ENCODE results near the gene IP6K3. TPM values are rescaled to one million over a fixed set of nuclear protein-coding genes. Genes with fewer than 3 reads are reported as not detected.

The IP6K3 gene
- total RNA-seq, 5 donors from 2014 or later (not counting 1 experiment from before 2014, with no cell fraction given) = not detected

DNA sequence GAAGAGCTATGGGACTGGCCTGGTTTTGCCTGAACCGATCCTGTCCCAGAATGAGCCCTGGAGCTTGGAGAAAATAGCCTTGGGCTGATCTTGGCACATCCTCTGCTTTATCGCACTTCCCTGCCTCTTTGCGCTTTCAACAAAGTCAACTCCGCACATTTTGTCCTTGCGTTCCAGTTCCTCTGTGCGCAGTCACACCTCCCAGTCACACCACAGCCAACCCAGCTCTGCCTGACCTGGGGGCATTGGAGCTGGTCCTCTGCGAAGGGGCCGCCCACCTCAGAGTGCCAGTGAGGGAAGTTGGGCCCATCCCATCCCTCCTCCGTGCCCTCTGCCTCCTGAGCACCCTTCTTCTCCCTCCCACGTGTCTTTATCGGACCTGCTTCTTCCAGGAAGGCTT, 18.3 kb downstream of the IP6K3 start:
- DNase-seq (no peak), ATAC-seq (replicated peaks in 1 of 4) (no peak)
- Mint-ChIP-seq H3K4me3 (no peak overlapping the region), H3K27me3 (peaks cover 0 to 7% of the 10 kb centered on the region in 2 donors), H3K27ac (no peak overlapping the region), H3K9me3 (no peaks in the 10 kb centered on the region), H3K4me1 (peaks cover 18 to 25% (median 19%) of the 10 kb centered on the region in 3 donors), H3K36me3 (no peaks in the 10 kb centered on the region)
- Histone ChIP-seq H3K9me3 (no peaks in the 10 kb centered on the region), H3K4me1 (ENCODE audit: control insufficient read depth in 1 of 2, extremely low read depth in 1 of 2, insufficient read depth in 2 of 2, low read length in 2 of 2) (peaks cover 10 to 14% of the 10 kb centered on the region in 2 experiments), H3K27ac (ENCODE audit: low read length) (no peak overlapping the region), H3K27me3 (replicated peaks in 1 of 2; ENCODE audit: control insufficient read depth in 2 of 2, extremely low read depth in 1 of 2, insufficient read depth in 2 of 2, low read length in 1 of 2) (peaks cover 0 to 36% of the 10 kb centered on the region in 2 experiments), H3K4me3 (ENCODE audit: control insufficient read depth in 1 of 2, extremely low read depth in 1 of 2, low read length in 1 of 2) (no peak overlapping the region), H3K36me3 (ENCODE audit: control insufficient read depth in 2 of 2, extremely low read depth in 1 of 2, insufficient read depth in 1 of 2, low read length in 1 of 2) (no peaks in the 10 kb centered on the region)
- 91% methylated on average over 9 of the region's 11 CpGs for WGBS (ENCODE audit: insufficient coverage)
- POLR2A ChIA-PET = no interaction called here
- CTCF ChIA-PET = no interaction called here

GRCh38 chr6:33727932-33728331, 18.8 kb downstream of the IP6K3 start:
- no peak overlapping the region for H3K27ac ChIP-seq (ENCODE audit: low read length)
- Mint-ChIP-seq H3K9me3 (no peaks in the 10 kb centered on the region), H3K36me3 (no peaks in the 10 kb centered on the region), H3K27ac (no peak overlapping the region), H3K4me3 (no peak overlapping the region), H3K27me3 (peaks cover 0 to 10% of the 10 kb centered on the region in 2 donors), H3K4me1 (peaks cover 19 to 31% (median 22%) of the 10 kb centered on the region in 3 donors)
- no peaks in the 10 kb centered on the region for H3K9me3 ChIP-seq
- POLR2A ChIA-PET = no interaction called here
- no peaks in the 10 kb centered on the region for H3K36me3 ChIP-seq (ENCODE audit: control insufficient read depth in 2 of 2, extremely low read depth in 1 of 2, insufficient read depth in 1 of 2, low read length in 1 of 2)
- H3K4me1 ChIP-seq (ENCODE audit: control insufficient read depth in 1 of 2, extremely low read depth in 1 of 2, insufficient read depth in 2 of 2, low read length in 2 of 2) = peaks cover 11 to 14% of the 10 kb centered on the region in 2 experiments
- H3K27me3 ChIP-seq (replicated peaks in 1 of 2; ENCODE audit: control insufficient read depth in 2 of 2, extremely low read depth in 1 of 2, insufficient read depth in 2 of 2, low read length in 1 of 2) = peaks cover 0 to 31% of the 10 kb centered on the region in 2 experiments
- H3K4me3 ChIP-seq (ENCODE audit: control insufficient read depth in 1 of 2, extremely low read depth in 1 of 2, low read length in 1 of 2) = no peak overlapping the region
- CTCF ChIA-PET = no interaction called here
- ATAC-seq (replicated peaks in 1 of 4) = no peak
- DNase-seq = no peak
- 96% methylated on average over 11 of the region's 11 CpGs for WGBS (ENCODE audit: insufficient coverage)

DNA sequence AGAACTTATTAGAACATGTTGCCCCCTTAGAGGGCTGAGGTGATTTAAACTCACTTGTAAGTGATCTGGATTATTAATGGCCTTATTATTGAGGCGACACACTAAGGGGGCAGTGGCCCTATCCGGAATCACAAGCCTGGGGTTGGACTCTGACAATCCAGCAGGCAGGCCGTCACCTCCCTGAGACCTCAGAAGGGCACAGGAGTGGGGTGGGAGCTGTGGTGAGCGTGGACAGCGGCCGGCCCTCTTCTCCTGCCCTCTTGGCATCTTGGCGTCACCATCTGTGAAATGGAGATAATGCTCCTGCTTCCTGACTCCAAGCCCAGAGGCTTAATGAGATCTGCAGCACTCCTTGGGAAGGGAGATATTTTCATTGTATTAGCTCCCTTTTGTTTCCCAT, 19.6 kb downstream of the IP6K3 start:
- no peak for ATAC-seq (replicated peaks in 1 of 4)
- H3K9me3 Mint-ChIP-seq = no peaks in the 10 kb centered on the region
- Histone ChIP-seq H3K9me3 (no peaks in the 10 kb centered on the region), H3K4me1 (ENCODE audit: control insufficient read depth in 1 of 2, extremely low read depth in 1 of 2, insufficient read depth in 2 of 2, low read length in 2 of 2) (peaks cover 11 to 14% of the 10 kb centered on the region in 2 experiments), H3K4me3 (ENCODE audit: control insufficient read depth in 1 of 2, extremely low read depth in 1 of 2, low read length in 1 of 2) (no peak overlapping the region), H3K27ac (ENCODE audit: low read length) (no peak overlapping the region), H3K36me3 (ENCODE audit: control insufficient read depth in 2 of 2, extremely low read depth in 1 of 2, insufficient read depth in 1 of 2, low read length in 1 of 2) (no peaks in the 10 kb centered on the region), H3K27me3 (replicated peaks in 1 of 2; ENCODE audit: control insufficient read depth in 2 of 2, extremely low read depth in 1 of 2, insufficient read depth in 2 of 2, low read length in 1 of 2) (peaks cover 0 to 28% of the 10 kb centered on the region in 2 experiments)
- ChIA-PET POLR2A (no interaction called here), CTCF (no interaction called here)
- no peak overlapping the region for H3K4me3 Mint-ChIP-seq
- H3K27ac Mint-ChIP-seq = no peak overlapping the region
- 88% methylated on average over 6 of the region's 7 CpGs for WGBS (ENCODE audit: insufficient coverage)
- H3K4me1 Mint-ChIP-seq = peaks cover 19 to 33% (median 22%) of the 10 kb centered on the region in 3 donors
- no peaks in the 10 kb centered on the region for H3K36me3 Mint-ChIP-seq
- no peak for DNase-seq
- peaks cover 0 to 14% of the 10 kb centered on the region in 2 donors for H3K27me3 Mint-ChIP-seq

GRCh38 chr6:33726696-33727095, 20.0 kb downstream of the IP6K3 start:
- ChIA-PET CTCF (no interaction called here), POLR2A (no interaction called here)
- ATAC-seq (replicated peaks in 1 of 4) = no peak
- DNase-seq = no peak
- H3K27ac ChIP-seq (ENCODE audit: low read length) = no peak overlapping the region
- peaks cover 0 to 29% of the 10 kb centered on the region in 2 experiments for H3K27me3 ChIP-seq (replicated peaks in 1 of 2; ENCODE audit: control insufficient read depth in 2 of 2, extremely low read depth in 1 of 2, insufficient read depth in 2 of 2, low read length in 1 of 2)
- H3K27ac Mint-ChIP-seq = no peak overlapping the region
- H3K4me3 Mint-ChIP-seq = no peak overlapping the region
- H3K36me3 ChIP-seq (ENCODE audit: control insufficient read depth in 2 of 2, extremely low read depth in 1 of 2, insufficient read depth in 1 of 2, low read length in 1 of 2) = no peaks in the 10 kb centered on the region
- no peak overlapping the region for H3K4me3 ChIP-seq (ENCODE audit: control insufficient read depth in 1 of 2, extremely low read depth in 1 of 2, low read length in 1 of 2)
- H3K9me3 ChIP-seq = no peaks in the 10 kb centered on the region
- peaks cover 19 to 33% (median 22%) of the 10 kb centered on the region in 3 donors for H3K4me1 Mint-ChIP-seq
- H3K9me3 Mint-ChIP-seq = no peaks in the 10 kb centered on the region
- 88% methylated on average over 14 of the region's 15 CpGs for WGBS (ENCODE audit: insufficient coverage)
- H3K36me3 Mint-ChIP-seq = no peaks in the 10 kb centered on the region
- H3K4me1 ChIP-seq (ENCODE audit: control insufficient read depth in 1 of 2, extremely low read depth in 1 of 2, insufficient read depth in 2 of 2, low read length in 2 of 2) = peaks cover 11 to 14% of the 10 kb centered on the region in 2 experiments
- peaks cover 0 to 14% of the 10 kb centered on the region in 2 donors for H3K27me3 Mint-ChIP-seq

- ChIA-PET POLR2A (no interaction called here), CTCF (no interaction called here)
- DNase-seq (no peak), ATAC-seq (replicated peaks in 1 of 4) (no peak)
- no peak overlapping the region for H3K27ac Mint-ChIP-seq
- H3K9me3 Mint-ChIP-seq = no peaks in the 10 kb centered on the region
- Histone ChIP-seq H3K4me3 (ENCODE audit: control insufficient read depth in 1 of 2, extremely low read depth in 1 of 2, low read length in 1 of 2) (no peak overlapping the region), H3K4me1 (ENCODE audit: control insufficient read depth in 1 of 2, extremely low read depth in 1 of 2, insufficient read depth in 2 of 2, low read length in 2 of 2) (peaks cover 11 to 14% of the 10 kb centered on the region in 2 experiments), H3K9me3 (no peaks in the 10 kb centered on the region), H3K36me3 (ENCODE audit: control insufficient read depth in 2 of 2, extremely low read depth in 1 of 2, insufficient read depth in 1 of 2, low read length in 1 of 2) (no peaks in the 10 kb centered on the region), H3K27me3 (replicated peaks in 1 of 2; ENCODE audit: control insufficient read depth in 2 of 2, extremely low read depth in 1 of 2, insufficient read depth in 2 of 2, low read length in 1 of 2) (peaks cover 0 to 29% of the 10 kb centered on the region in 2 experiments), H3K27ac (ENCODE audit: low read length) (no peak overlapping the region)
- 100% methylated on average over 1 of the region's 7 CpGs for WGBS (ENCODE audit: insufficient coverage)
- peaks cover 19 to 33% (median 22%) of the 10 kb centered on the region in 3 donors for H3K4me1 Mint-ChIP-seq
- H3K36me3 Mint-ChIP-seq = no peaks in the 10 kb centered on the region
- H3K27me3 Mint-ChIP-seq = peaks cover 0 to 14% of the 10 kb centered on the region in 2 donors
- H3K4me3 Mint-ChIP-seq = no peak overlapping the region
Measured at GRCh38 chr6:33725891-33726673, 20.6 kb downstream of the IP6K3 start.

DNA sequence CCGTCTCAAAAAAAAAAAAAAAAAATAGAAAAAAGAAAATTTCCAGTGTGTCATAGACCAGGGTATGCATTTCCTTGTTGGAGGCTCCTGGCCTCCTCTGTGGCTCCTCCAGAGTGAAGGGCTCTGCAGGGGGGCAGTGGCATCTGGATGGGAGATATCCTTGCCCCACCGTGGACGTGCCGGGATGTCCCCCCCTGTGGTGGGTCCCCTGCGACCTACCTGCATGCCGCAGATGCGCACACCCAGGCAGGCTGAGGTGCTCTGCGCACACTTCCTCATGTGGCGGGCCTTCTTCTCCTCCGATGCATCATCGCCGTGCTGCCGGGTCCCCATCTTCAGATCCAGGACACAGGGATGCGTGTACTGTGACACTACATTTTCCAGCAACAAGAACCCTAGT, 21.5 kb downstream of the IP6K3 start:
- no peak for DNase-seq
- ChIA-PET POLR2A (no interaction called here), CTCF (interaction anchor here in 1 of 2 donors (0.6 kb wide), 1 partner anchor 344 kb away, joined by 4 read pairs; no protein-coding TSS in a partner anchor)
- no peak for ATAC-seq (replicated peaks in 1 of 4)
- Histone ChIP-seq H3K27me3 (replicated peaks in 1 of 2; ENCODE audit: control insufficient read depth in 2 of 2, extremely low read depth in 1 of 2, insufficient read depth in 2 of 2, low read length in 1 of 2) (peaks cover 0 to 32% of the 10 kb centered on the region in 2 experiments), H3K36me3 (ENCODE audit: control insufficient read depth in 2 of 2, extremely low read depth in 1 of 2, insufficient read depth in 1 of 2, low read length in 1 of 2) (no peaks in the 10 kb centered on the region), H3K4me1 (ENCODE audit: control insufficient read depth in 1 of 2, extremely low read depth in 1 of 2, insufficient read depth in 2 of 2, low read length in 2 of 2) (peaks cover 11 to 14% of the 10 kb centered on the region in 2 experiments), H3K9me3 (no peaks in the 10 kb centered on the region), H3K4me3 (ENCODE audit: control insufficient read depth in 1 of 2, extremely low read depth in 1 of 2, low read length in 1 of 2) (no peak overlapping the region), H3K27ac (ENCODE audit: low read length) (no peak overlapping the region)
- 97% methylated on average over 12 of the region's 14 CpGs for WGBS (ENCODE audit: insufficient coverage)
- no peak overlapping the region for H3K27ac Mint-ChIP-seq
- peaks cover 19 to 33% (median 22%) of the 10 kb centered on the region in 3 donors for H3K4me1 Mint-ChIP-seq
- no peaks in the 10 kb centered on the region for H3K36me3 Mint-ChIP-seq
- H3K4me3 Mint-ChIP-seq = no peak overlapping the region
- H3K9me3 Mint-ChIP-seq = no peaks in the 10 kb centered on the region
- peaks cover 0 to 19% of the 10 kb centered on the region in 2 donors for H3K27me3 Mint-ChIP-seq
